HG02870 (cell line): ENCODE results near the gene OAT.
"Not testable (repeated sequence)": the region's sequence is repeated elsewhere in the genome, so short reads cannot be mapped to it uniquely, and the experiment has no call there.

Experiments used
- ATAC-seq: cut with Tn5 transposase; IDR thresholded peaks from one replicate; pipeline ENCODE4 v1.9.1; 2021; ENCODE audit warnings: mild to moderate bottlenecking, moderate library complexity; ENCODE audit not compliant: unreplicated experiment

Gene OAT

DNA sequence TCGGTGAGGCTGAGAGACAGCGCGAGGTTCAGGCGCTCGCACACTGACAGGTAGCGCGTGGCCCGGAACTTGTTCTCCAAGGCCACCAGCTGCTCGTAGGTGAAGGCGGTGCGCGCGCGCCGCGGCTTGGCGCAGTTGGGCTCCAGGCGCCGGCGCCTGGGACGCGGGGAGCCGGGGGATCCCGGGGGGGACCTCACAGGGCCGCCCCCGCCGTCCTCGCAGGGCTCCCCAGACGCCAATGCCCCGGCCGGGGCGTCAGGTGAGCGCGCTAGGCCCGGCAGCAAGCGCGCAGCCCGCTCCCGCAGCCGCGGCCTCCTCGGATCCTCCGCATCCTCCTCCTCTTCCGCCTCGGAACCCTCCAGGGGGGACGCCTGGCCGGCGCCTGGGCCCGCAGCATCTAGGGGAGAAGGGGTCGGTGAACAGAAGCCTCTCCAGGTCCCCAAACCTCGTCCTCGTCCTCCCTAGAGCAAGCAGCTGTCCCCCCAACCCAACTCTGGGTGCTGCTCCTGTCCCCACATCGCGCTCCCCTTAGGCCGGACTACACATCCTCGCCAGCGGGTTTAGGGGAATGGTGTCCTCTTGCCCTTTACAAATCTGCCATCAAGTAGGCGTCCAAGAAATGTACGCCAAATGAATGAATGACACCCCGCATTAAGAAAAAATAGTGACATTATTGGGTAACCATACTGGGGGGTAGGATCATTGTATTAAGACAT lies 29.2 kb upstream of the OAT start:
- ATAC-seq = no peak

DNA sequence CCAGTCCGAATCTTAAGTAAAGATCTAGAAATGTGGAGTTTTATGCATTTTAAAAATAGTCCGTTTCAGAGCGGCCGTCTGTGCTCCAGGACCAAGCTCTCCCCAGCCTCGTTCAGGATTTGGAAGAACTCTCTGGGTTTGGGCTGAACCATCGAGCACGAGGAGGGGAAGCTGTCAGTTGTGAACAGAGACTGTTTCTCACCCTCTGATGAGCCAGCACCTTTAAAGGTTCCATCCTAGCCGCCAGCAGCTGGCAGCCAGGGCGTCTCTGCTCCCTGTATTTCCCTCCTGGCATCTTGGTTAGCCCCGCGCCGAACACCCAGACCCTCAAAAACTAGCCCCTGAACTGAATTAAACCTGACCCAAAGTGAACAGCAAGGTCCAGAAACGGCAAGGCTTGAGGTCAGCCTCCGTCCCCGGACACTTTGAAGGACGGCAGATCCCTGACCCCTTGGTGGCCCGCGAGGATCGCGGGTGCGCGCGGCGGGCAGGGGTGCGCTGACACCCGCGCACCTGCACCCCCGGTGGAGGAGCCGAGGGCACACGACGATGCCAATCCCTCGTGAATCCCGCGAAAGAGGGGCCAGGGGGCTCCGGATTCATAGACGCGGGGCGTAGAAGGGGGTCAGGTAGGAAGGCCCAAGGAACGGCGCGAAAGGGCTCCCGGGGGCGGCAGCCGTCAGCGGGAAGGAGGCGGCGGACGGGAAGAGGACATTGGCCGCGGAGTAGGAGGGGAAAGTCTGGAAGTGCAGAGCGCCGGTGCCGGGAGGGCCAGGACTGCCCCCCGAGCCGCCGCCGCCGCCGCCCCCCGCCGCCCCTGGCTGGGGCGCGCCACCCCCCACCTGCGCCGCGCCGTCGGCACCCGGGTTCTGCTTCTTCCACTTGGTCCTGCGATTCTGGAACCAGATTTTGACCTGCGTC lies 28.4 kb upstream of the OAT start:
- ATAC-seq = no peak

DNA sequence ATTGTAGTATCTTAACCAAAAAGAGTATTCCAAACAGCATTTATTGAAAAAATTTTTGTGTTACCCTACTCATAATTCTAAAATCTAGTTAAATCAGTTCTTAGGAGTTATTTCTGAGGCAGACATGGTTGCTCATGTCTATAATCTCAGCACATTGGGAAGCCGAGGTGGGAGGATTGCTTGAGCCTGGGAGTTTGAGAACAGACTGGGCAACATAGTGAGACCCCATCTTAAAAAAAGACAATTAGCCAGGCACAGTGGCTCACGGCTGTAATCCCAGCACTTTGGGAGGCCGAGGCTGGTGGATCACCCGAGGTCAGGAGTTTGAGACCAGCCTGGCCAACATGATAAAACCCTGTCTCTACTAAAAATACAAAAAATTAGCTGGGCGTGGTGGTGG lies 23.0 kb upstream of the OAT start:
- ATAC-seq = not testable (repeated sequence)

DNA sequence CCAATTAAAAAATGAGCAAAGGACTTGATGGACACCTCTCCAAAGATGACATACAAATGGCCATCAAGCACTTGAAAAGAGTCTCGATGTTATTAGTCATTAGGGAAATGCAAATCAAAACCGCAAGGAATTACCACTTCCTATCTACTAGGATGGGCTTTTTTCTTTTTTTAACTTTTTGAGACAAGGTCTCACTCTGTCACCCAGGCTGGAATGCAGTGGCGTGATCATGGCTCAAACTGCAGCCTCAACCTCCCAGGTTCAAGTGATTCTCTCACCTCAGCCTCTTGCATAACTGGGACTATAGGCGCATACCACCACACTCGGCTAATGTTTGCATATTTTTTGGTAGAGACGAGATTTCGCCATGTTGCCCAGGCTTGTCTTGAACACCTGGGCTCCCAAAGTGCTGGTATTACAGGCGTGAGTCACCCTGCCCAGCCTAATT lies 17.5 kb upstream of the OAT start:
- ATAC-seq = peak; percentile 75

- ATAC-seq = not testable (repeated sequence)
Measured at GRCh38 chr10:124435683-124436082, 17.0 kb upstream of the OAT start.

DNA sequence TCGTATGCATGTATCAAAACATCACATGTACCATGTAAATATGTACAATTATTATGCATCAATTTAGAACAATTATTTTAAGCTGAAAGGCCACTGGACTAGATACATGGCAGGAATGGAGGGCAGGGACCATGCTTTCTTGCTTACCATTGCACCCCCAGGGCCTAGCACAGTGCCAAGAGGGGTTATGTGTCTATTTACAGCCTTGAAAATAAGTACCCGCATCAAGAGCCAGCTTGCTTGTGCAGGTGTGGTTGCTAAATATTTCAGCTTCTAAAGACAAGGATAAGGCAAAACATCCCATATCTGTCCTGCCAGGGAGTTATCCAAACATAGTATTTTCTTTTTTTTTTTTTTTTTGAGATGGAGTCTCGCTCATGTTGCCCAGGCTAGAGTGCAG lies 14.7 kb upstream of the OAT start:
- ATAC-seq = no peak

GRCh38 chr10:124430077-124430476 lies 11.4 kb upstream of the OAT start:
- ATAC-seq = no peak

- no peak for ATAC-seq
Measured at GRCh38 chr10:124429576-124429975, 10.9 kb upstream of the OAT start.

DNA sequence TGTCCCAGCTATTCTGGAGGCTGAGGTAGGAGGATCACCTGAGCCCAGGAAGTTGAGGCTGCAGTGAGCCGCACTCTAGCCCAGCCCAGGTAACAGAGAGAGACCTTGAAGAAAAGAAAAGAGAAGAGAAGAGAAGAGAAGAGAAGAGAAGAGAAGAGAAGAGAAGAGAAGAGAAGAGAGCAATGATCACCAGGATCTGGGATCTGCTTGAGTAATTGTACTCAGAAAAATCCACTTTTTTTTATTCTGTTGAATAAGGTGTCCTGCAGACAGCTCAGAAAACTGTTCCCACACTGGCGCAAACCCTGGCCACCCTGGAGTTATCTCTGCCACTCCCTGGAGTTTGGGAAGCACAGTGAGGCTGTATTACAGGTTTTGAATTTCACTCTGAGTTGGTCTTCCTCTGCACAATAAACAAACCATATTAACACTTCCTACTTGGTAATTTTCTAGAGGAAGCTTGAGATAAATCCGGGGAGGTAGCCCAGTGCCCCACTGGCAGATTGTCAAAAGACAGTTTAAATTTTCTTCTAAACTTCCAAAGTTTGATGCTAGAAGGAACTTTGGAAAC lies 9.6 kb upstream of the OAT start:
- ATAC-seq = no peak

- no peak for ATAC-seq
Measured at GRCh38 chr10:124425227-124425962, 6.7 kb upstream of the OAT start.

DNA sequence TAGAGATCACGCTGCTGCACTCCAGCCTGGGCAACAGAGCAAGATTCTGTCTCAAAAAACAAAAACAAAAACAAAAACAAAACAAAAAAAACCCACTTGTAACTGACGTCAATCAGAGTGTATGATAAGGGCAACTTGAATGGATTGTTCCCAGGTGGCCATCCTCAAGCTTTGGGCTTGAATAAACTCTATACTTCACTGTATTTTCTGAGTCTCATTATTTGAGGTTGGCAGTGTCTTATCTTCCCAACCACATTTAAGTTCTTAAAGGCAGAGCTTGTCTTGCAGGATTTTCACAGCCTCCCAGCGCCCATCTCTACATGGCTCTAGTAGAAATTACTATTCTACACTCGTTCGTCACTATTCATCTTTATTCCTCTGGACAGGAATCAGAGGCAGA lies 5.1 kb upstream of the OAT start:
- no peak for ATAC-seq

DNA sequence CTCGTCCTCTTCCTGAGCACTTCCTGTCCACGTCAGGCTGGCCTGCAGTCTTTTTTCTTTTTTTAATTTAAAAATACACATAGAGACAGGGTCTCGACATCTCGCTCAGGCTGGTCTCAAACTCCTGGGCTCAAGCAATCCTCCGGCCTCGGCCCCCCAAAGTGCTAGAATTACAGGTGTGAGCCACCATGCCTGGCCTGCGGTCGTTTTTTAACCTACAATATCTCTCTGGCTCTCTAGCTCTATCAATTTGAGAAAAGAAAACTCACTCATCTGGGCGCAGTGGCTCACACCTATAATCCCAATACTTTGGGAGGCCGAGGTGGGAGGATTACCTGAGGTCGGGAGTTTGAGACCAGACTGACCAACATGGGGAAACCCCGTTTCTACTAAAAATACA lies 4.0 kb upstream of the OAT start:
- ATAC-seq = no peak

DNA sequence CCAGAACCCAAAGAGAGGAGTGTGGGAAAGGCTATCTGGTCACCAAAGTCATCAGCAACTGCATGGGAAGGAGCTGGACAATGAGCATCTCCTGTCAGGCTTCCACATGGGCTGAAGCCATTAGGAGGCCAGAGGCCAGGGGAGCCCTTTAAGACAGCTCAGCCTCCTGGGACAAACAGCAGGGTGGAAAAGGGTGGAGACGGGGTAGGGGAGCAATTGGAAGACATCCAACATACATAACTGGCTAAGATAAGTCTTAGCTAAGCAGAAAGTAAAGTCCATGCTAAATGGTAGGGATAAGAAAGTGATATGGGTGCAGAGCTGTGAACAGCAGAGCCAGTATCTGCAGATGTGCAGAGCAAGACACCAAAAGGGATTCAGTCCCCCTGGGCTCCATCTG lies 1.5 kb upstream of the OAT start:
- no peak for ATAC-seq

GRCh38 chr10:124419635-124420034 lies 912 bp upstream of the OAT start:
- no peak for ATAC-seq

DNA sequence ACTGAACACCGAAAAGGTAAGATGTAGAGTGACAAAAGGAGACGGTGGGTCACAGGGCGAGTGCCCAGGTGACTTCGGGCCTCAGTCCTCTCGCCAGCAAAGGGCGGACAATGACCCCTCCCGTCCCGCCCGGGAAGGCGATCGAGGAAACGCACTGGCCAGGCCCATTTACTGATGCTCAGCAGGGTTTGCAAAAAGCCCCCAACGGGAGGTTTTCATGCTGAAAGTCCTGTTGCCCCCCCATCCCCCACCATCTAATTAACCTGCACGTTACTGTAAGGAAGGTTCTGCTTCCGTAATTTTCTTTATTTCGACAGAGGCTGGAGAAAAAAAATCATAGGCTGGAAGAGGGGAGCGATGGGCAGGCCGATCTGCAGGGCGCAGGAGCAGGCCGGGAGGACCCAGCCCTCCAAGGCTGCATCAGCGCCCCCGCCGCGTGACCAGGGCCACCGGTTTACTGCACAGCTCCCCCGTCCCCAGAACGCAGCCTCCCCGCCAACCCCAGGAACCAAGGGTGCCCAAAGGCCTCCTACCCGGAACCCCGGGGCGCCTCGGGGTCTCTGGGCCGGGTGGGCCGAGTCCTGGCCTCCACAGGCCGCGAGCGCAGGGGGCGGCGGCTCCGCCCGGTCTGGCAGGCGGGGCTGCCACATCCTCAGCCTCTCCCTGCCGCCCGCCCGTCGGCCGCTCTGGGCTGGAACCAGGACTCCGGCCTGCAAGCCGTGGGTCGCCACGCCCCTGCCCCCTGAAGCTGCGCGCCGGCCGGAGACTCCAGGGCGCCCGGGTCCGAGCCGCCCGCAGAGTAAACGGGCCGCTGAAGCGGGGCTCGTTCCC lies 613 bp downstream of the OAT start:
- ATAC-seq = peak; percentile 13

- ATAC-seq = no peak
Measured at GRCh38 chr10:124416733-124417132, 2.0 kb downstream of the OAT start.

- no peak for ATAC-seq
Measured at GRCh38 chr10:124415210-124415609, 3.5 kb downstream of the OAT start.

GRCh38 chr10:124414076-124414475 lies 4.6 kb downstream of the OAT start:
- no peak for ATAC-seq

DNA sequence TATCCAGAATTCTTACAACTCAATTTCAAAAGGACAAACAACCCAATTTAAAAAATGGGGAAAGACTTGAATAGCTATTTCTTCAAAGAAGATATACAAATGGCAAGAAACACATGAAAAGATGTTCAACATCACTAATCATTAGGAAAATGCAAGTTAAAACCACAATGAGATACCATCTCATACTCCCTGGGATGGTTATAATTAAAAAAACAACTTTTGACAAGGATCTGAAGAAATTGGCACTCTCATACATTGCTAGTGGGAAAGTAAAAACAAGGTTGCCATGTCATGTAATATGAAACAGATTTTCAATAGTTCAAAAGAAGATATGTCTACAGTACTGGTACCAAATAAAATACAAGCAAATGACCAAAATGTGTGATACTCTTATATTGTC lies 9.0 kb downstream of the OAT start:
- no peak for ATAC-seq

DNA sequence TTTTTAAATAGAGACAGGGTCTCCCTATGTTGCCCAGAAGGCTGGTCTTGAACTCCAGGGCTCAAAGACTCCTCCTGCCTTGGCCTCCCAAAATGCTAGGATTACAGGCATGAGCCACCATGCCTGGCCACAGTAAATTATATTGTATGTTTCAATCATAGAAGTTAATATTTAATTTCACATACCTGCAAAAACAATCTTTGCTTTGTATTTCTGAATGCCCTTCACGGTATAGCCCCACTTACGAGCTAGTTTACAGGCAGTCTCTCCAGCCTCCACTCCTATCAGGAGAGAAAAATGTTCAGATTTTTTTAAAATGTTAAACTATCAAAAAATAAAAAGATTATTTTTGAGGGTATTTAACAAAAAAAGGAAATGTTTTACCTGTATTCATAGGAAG lies 10.4 kb downstream of the OAT start:
- no peak for ATAC-seq
